IPS-18a (cell line): ENCODE measurements around the gene HNRNPA1L2.
A peak's percentile ranks its signal among the peaks of the same experiment; 100 is the strongest.
"Not testable (repeated sequence)": the region's sequence is repeated elsewhere in the genome, so short reads cannot be mapped to it uniquely, and the experiment has no call there.

ENCODE experiments used
- H3K27ac ChIP-seq: one replicate; pipeline ENCODE4 v1.5.1; 2013; ENCODE audit warnings: low read length
- H3K27me3 ChIP-seq: one replicate; pipeline ENCODE4 v1.6.1; 2013; ENCODE audit warnings: mild to moderate bottlenecking, low read length; ENCODE audit not compliant: control insufficient read depth, insufficient read depth
- H3K36me3 ChIP-seq: one replicate; pipeline ENCODE4 v1.6.1; 2013; ENCODE audit warnings: low read depth, low read length; ENCODE audit not compliant: control insufficient read depth
- H3K4me1 ChIP-seq: one replicate; pipeline ENCODE4 v1.6.1; 2013; ENCODE audit warnings: low read depth, low read length; ENCODE audit not compliant: control insufficient read depth
- H3K4me3 ChIP-seq: one replicate; pipeline ENCODE4 v1.5.1; 2013; ENCODE audit warnings: low read length
- H3K9ac ChIP-seq: one replicate; pipeline ENCODE4 v1.6.1; 2013; ENCODE audit warnings: mild to moderate bottlenecking, low read length, moderate library complexity
- H3K9me3 ChIP-seq: one replicate; pipeline ENCODE4 v1.6.1; 2013; ENCODE audit warnings: low read depth, low read length; ENCODE audit not compliant: control insufficient read depth

HNRNPA1L2 gene

DNA sequence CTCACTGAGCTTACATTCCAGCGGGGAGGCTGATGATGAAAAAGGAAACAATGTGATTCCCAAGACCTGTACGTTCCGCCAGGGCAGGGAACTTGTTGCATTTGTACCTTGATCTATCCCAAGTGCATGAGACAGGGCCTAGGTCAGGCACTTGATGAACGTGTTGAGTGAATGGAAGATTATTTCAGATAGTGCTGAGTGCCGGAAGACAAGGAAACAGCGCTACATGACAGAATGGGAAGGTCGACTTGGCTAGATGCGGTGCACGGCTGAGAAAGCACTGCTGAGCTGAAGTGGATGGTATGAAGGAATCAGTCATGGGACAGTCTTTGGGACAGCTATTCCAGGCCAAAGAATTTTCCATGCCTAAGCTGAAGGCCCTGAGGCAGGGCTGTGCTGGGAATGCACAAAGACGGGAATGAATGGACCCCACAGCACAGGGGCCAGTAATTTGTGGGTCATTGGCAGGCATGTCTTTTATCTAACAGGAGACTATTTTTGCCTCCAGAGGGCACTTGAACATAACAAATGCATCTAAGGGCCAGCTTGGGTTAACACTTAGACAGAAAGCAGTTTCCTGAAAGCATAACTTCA, 33.1 kb upstream of the HNRNPA1L2 start:
- H3K4me1 ChIP-seq, H3K36me3 ChIP-seq, H3K9ac ChIP-seq, H3K4me3 ChIP-seq, H3K27me3 ChIP-seq, H3K27ac ChIP-seq, H3K9me3 ChIP-seq: not testable (repeated sequence)

DNA sequence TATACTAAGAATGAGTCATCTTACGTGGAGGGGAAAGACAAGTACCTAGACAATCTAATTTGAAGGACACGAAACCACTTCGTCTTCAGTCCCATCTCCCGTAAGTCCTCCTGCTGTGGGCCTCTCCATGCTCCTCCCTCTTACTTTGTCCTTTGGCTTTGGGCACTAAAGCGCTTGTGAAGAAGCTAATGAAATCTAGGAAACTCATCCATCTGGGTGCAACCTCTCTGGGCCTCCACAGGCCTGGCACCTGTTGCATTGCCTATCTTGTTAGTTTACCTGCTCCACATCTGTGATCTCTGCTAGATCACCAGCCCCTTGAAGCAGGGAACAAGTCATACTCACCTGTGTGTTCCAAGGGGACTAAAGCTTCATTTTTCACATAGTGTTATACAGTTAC, 32.1 kb upstream of the HNRNPA1L2 start:
- H3K4me1 ChIP-seq, H3K9me3 ChIP-seq, H3K27me3 ChIP-seq, H3K36me3 ChIP-seq, H3K4me3 ChIP-seq, H3K27ac ChIP-seq, H3K9ac ChIP-seq: not testable (repeated sequence)

DNA sequence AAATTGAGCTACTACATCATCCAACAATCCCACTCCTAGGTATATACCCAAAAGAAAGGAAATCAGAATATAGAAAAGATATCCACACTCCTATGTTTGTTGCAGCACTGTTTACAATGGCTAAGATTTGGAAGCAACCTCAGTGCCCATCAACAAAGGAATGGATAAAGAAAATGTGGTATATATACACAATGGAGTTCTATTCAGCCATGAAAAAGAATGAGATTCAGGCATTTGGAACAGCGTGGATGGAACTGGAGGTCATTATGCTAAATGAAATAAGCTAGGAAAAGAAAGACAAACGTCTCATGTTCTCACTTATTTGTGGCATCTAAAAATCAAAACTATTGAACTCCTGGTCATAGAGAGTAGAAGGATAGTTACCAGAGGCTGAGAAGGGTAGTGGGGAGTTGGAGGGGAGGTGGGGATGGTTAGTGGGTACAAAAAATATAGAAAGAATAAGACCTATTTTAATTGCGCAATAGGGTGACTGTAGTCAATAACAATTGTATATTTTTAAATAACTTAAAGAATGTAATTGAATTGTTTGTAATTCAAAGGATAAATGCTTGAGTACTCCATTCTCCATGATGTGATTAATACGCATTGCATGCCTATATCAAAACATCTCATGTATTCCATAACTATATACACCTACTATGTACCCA, 27.0 kb upstream of the HNRNPA1L2 start:
- no peaks in the 10 kb centered on the region for H3K27me3 ChIP-seq
- H3K4me1 ChIP-seq: no peaks in the 10 kb centered on the region
- no peak overlapping the region for H3K27ac ChIP-seq
- no peaks in the 10 kb centered on the region for H3K36me3 ChIP-seq
- no peaks in the 10 kb centered on the region for H3K9me3 ChIP-seq
- H3K9ac ChIP-seq: no peak overlapping the region
- H3K4me3 ChIP-seq: no peak overlapping the region

DNA sequence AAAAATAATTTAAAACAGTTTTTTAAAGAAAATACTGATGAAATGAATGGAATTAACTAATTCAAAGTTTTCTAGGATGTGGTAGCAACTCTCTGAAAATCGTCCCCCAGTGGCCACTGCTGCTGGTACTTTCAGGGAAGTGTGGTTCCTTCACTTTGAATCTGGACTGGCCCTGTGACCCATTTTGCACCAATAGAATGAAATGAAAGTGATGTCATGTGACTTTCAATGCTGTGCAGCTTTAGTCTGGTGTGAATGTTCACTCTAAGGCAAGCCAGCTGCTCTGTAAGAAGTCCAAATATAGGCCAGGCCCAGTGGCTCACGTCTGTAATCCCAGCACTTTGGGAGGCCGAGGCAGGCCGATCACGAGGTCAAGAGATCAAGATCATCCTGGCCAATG, 26.4 kb upstream of the HNRNPA1L2 start:
- H3K4me1 ChIP-seq: no peaks in the 10 kb centered on the region
- H3K9me3 ChIP-seq: no peaks in the 10 kb centered on the region
- H3K27me3 ChIP-seq: no peaks in the 10 kb centered on the region
- no peak overlapping the region for H3K27ac ChIP-seq
- no peaks in the 10 kb centered on the region for H3K36me3 ChIP-seq
- H3K4me3 ChIP-seq: no peak overlapping the region
- no peak overlapping the region for H3K9ac ChIP-seq

DNA sequence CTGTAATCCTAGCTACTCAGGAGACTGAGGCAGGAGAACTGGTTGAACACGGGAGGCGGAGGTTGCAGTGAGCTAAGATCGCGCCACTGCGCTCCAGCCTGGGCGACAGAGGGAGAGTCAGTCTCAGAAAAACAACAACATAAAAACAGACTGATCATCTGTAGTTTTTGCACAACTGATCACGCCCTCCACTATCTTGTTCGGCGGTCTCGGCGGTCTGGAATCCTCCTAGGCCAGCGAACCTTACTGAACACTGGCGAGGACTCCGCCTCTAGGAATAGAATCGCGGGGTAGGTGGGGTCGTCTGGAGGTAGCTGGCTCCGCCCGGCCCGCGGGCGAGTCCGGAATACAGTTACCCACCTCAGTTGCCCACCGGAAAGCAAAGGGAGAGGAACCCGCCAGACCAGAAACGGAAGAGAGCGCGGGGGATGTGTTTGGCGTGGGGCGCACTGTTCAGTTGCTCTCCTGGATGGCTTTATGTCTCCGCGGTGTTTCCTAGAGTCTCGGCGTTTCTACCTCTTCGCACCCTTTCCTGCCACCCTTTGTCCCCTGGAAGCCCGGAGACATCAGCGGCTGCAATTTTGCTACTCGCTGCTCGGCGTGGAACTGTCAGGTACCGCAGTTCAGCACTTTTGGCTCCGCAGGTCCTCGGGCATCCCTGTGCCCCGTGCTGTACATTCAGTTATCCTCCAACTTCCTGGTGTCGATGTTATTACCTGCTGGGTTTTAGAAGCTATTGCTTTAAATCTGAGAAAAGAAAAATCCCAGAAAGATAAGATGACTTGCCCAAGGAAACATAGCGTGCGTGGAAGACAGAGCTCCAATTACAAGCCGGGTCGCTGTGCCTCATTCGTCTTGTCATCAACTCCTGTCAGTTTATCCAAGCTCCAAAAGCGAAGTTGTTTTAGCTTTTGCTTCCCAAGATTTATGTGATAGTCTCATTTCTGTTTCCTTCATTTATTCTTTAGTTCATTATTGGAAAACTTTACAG, 24.9 kb upstream of the HNRNPA1L2 start:
- H3K36me3 ChIP-seq: peaks cover under 1% of the 10 kb centered on the region
- H3K4me1 ChIP-seq: no peaks in the 10 kb centered on the region
- no peaks in the 10 kb centered on the region for H3K9me3 ChIP-seq
- H3K4me3 ChIP-seq: peak overlapping the region; percentile 81
- H3K9ac ChIP-seq: peak overlapping the region; percentile 65
- H3K27ac ChIP-seq: no peak overlapping the region
- H3K27me3 ChIP-seq: no peaks in the 10 kb centered on the region

DNA sequence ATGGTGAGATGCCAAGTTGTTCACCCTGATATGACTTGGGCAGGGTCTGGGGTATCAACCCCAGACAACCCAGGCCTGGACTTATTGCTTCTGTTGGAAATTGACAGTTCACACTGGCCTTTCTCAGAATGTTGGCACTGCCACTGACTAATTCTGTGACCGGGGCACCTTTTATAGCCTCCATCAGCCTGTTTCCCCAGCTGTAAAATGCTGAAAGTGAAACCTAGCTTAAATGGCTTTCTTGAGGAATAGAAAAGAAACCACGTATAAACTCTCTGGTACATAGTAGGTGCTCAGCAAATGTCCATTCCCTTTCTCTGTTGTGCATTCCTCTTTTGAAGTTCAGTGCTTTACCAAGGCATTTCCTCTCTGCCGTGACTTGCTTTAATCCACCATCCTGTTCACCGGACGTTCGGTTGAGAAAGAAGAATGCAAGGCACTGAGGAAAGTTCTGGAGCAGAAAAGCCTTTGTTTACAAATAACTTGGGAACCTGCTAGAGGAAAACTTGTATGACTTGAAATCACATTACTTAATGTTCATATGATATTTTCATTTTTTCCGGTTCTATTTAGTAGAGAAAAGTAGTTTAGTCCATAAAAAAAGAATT, 11.0 kb upstream of the HNRNPA1L2 start:
- not testable (repeated sequence) for H3K4me1 ChIP-seq, H3K4me3 ChIP-seq, H3K27ac ChIP-seq, H3K9me3 ChIP-seq, H3K27me3 ChIP-seq, H3K9ac ChIP-seq
- H3K36me3 ChIP-seq: peaks cover 11% of the 10 kb centered on the region

DNA sequence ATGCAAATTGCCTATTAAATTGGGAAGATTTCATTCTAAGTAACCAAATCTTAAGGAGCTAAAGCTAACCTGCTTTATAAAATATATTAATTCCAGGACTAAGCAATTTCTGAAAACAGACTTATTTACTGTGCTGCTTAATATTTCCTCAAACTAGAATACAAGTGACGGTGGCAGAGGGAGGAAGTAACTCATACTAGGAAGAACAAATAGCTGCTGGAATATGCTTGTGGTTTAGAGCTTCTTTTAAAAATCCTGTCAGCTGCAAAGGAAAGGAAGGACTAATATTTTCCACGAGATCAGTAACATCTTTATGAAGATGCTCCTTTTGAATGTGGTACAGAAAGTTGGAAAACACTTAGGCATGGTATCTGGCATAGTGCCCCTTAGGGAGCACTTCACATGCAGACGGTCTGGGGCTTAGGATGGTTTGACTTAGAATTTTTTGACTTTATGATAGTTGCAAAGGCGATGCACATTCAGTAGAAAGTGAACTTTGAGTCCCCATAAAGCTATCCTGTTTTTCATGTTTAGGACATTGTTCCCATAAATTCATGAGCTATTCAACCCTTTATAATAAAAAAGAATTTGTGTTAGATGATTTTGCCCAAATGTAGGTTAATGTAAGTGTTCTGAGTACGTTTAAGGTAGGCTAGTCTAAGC, 3.4 kb upstream of the HNRNPA1L2 start:
- Histone ChIP-seq H3K4me3 (no peak overlapping the region), H3K36me3 (no peaks in the 10 kb centered on the region), H3K27me3 (no peaks in the 10 kb centered on the region), H3K27ac (no peak overlapping the region), H3K9me3 (no peaks in the 10 kb centered on the region), H3K4me1 (no peaks in the 10 kb centered on the region), H3K9ac (no peak overlapping the region)

DNA sequence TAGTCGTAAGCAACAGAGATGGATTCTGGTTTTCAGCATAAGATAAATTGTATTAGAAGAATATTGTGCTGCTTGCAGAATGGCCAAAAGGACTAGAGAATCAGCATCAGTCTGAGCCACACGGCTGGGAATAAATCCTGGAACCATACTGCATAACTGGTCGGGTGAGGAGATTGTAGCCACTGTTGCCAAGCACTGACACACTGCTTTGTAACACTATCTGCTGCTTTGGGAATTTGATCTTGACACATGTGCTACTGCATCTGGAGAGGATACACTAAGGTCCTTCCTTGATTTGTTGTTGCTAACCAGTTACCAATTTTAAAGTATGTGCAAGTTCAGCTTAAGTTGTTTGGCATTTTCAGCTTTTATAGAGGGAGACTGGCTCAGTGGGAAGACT, 1.9 kb downstream of the HNRNPA1L2 start:
- Histone ChIP-seq H3K27ac (no peak overlapping the region), H3K9ac (no peak overlapping the region), H3K4me1 (no peaks in the 10 kb centered on the region), H3K4me3 (no peak overlapping the region), H3K9me3 (no peaks in the 10 kb centered on the region), H3K27me3 (no peaks in the 10 kb centered on the region), H3K36me3 (peaks cover under 1% of the 10 kb centered on the region)

DNA sequence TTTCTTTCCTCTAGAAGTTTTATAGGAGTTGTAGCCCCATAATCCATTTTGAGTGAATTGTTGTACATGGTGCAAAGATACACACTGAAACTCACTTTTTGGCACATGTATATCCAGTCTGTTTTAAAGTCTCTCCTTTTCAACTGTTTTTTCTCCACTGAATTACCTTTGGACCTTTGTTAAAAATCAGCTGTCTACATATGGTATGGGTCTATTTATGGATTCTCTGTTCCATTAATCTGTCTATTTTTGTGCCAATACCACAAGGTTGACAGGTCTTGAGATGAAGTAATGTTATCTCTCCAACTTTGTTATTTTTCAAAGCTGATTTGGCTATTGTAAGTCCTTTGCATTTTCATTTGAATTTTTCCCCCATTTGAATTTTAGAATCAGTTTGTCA, 4.7 kb downstream of the HNRNPA1L2 start:
- H3K36me3 ChIP-seq: peaks cover 12% of the 10 kb centered on the region
- no peak overlapping the region for H3K27ac ChIP-seq
- no peaks in the 10 kb centered on the region for H3K27me3 ChIP-seq
- H3K9ac ChIP-seq: no peak overlapping the region
- H3K4me3 ChIP-seq: no peak overlapping the region
- H3K4me1 ChIP-seq: no peaks in the 10 kb centered on the region
- H3K9me3 ChIP-seq: no peaks in the 10 kb centered on the region

DNA sequence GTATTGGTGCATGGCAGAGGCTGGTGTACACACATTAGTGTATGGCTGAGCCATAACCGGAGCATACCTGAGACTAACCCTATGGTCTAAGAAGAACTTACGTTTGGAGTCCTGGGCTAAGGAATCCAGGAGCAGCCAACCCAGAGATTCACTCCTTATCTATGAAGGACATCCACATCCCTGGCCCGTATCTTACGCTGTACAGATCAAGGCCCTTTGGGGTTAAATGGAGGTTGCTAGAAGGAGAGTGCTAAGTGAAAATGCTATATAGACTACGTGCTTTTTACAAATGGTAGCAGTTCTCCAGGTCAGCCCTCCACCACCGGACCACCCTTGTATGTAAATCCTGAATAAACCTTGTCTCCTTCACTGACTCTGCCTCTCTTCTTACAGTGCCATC, 8.5 kb downstream of the HNRNPA1L2 start:
- Histone ChIP-seq H3K9ac (peak overlapping the region; percentile 98), H3K4me3 (peak overlapping the region; percentile 99), H3K4me1 (peaks cover 5% of the 10 kb centered on the region), H3K36me3 (peaks cover 17% of the 10 kb centered on the region), H3K9me3 (no peaks in the 10 kb centered on the region), H3K27me3 (no peaks in the 10 kb centered on the region), H3K27ac (no peak overlapping the region)

DNA sequence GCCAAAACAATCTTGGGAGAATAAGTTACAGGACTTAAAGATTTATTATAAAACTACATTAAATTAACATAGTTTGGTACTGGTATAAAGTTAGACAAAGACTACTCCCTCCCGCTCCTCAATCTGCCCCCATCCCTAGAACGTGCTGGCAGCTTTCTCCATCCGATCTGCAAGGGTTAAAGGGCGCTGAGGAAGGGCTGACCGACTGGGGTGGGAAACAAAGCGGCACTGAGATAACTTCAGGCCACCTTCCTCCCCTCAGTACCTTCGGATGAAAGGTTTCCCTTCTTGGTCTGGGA, 9.6 kb downstream of the HNRNPA1L2 start:
- H3K4me3 ChIP-seq: peak overlapping the region; percentile 99
- peaks cover 5% of the 10 kb centered on the region for H3K4me1 ChIP-seq
- peaks cover 23% of the 10 kb centered on the region for H3K36me3 ChIP-seq
- no peaks in the 10 kb centered on the region for H3K9me3 ChIP-seq
- peak overlapping the region; percentile 99 for H3K27ac ChIP-seq
- H3K9ac ChIP-seq: peak overlapping the region; percentile 98
- no peaks in the 10 kb centered on the region for H3K27me3 ChIP-seq
